ENCODE data around the gene NRG3. TPM values are rescaled to one million over a fixed set of nuclear protein-coding genes. Genes with fewer than 3 reads are reported as not detected.

NRG3 gene
- total and polyA plus RNA-seq, 5 experiments from 2014 or later, result not detected

GRCh38 chr10:82813856-82814255 lies 938.9 kb downstream of the NRG3 start:
- Mint-ChIP-seq H3K4me1 (no peaks in the 10 kb centered on the region), H3K4me3 (no peak overlapping the region), H3K27me3 (no peaks in the 10 kb centered on the region), H3K27ac (no peak overlapping the region), H3K36me3 (no peaks in the 10 kb centered on the region), H3K9me3 (peaks cover 0 to 9% (median 0%) of the 10 kb centered on the region in 9 donors)
- DNase-seq (no peak), ATAC-seq (no peak)
- POLR2A ChIA-PET, result no interaction called here

GRCh38 chr10:82814635-82815034 lies 939.6 kb downstream of the NRG3 start:
- Mint-ChIP-seq H3K4me3 (no peak overlapping the region), H3K36me3 (no peaks in the 10 kb centered on the region), H3K27ac (no peak overlapping the region), H3K4me1 (no peaks in the 10 kb centered on the region), H3K9me3 (peaks cover 0 to 9% (median 0%) of the 10 kb centered on the region in 9 donors), H3K27me3 (no peaks in the 10 kb centered on the region)
- ATAC-seq (no peak), DNase-seq (no peak)
- POLR2A ChIA-PET, result no interaction called here

GRCh38 chr10:82815680-82816079 lies 940.7 kb downstream of the NRG3 start:
- no peak overlapping the region for H3K27ac Mint-ChIP-seq
- no peaks in the 10 kb centered on the region for H3K4me1 Mint-ChIP-seq
- no peaks in the 10 kb centered on the region for H3K36me3 Mint-ChIP-seq
- no peak for ATAC-seq
- H3K4me3 Mint-ChIP-seq, result no peak overlapping the region
- no peaks in the 10 kb centered on the region for H3K27me3 Mint-ChIP-seq
- H3K9me3 Mint-ChIP-seq, result peaks cover 0 to 9% (median 3%) of the 10 kb centered on the region in 9 donors
- POLR2A ChIA-PET, result no interaction called here
- no peak for DNase-seq

- Mint-ChIP-seq H3K27ac (no peak overlapping the region), H3K4me3 (no peak overlapping the region), H3K9me3 (peaks cover 0 to 7% (median 3%) of the 10 kb centered on the region in 9 donors), H3K4me1 (no peaks in the 10 kb centered on the region), H3K27me3 (no peaks in the 10 kb centered on the region), H3K36me3 (no peaks in the 10 kb centered on the region)
- POLR2A ChIA-PET, result no interaction called here
- no peak for ATAC-seq
- DNase-seq, result no peak
Observed at GRCh38 chr10:82817676-82818422, 942.9 kb downstream of the NRG3 start.

GRCh38 chr10:82821043-82821442 lies 946.0 kb downstream of the NRG3 start:
- no peaks in the 10 kb centered on the region for H3K4me1 Mint-ChIP-seq
- no peaks in the 10 kb centered on the region for H3K36me3 Mint-ChIP-seq
- DNase-seq (no peak), ATAC-seq (no peak)
- peaks cover 0 to 6% (median 0%) of the 10 kb centered on the region in 9 donors for H3K9me3 Mint-ChIP-seq
- POLR2A ChIA-PET, result no interaction called here
- no peak overlapping the region for H3K4me3 Mint-ChIP-seq
- no peak overlapping the region for H3K27ac Mint-ChIP-seq
- no peaks in the 10 kb centered on the region for H3K27me3 Mint-ChIP-seq

GRCh38 chr10:82826132-82826531 lies 951.1 kb downstream of the NRG3 start:
- Mint-ChIP-seq H3K36me3 (no peaks in the 10 kb centered on the region), H3K27ac (no peak overlapping the region), H3K4me1 (no peaks in the 10 kb centered on the region), H3K9me3 (peaks cover 0 to 6% (median 0%) of the 10 kb centered on the region in 9 donors), H3K4me3 (no peak overlapping the region), H3K27me3 (no peaks in the 10 kb centered on the region)
- DNase-seq (no peak), ATAC-seq (no peak)
- POLR2A ChIA-PET, result no interaction called here

- Mint-ChIP-seq H3K27me3 (no peaks in the 10 kb centered on the region), H3K4me3 (no peak overlapping the region), H3K36me3 (no peaks in the 10 kb centered on the region), H3K9me3 (peaks cover 0 to 6% (median 0%) of the 10 kb centered on the region in 9 donors), H3K4me1 (no peaks in the 10 kb centered on the region), H3K27ac (no peak overlapping the region)
- ATAC-seq (no peak), DNase-seq (no peak)
- POLR2A ChIA-PET, result no interaction called here
Observed at GRCh38 chr10:82827901-82828300, 952.9 kb downstream of the NRG3 start.

- H3K27ac Mint-ChIP-seq, result no peak overlapping the region
- no peaks in the 10 kb centered on the region for H3K36me3 Mint-ChIP-seq
- no peak for DNase-seq
- H3K4me3 Mint-ChIP-seq, result no peak overlapping the region
- POLR2A ChIA-PET, result no interaction called here
- H3K27me3 Mint-ChIP-seq, result no peaks in the 10 kb centered on the region
- H3K9me3 Mint-ChIP-seq, result peaks cover 0 to 25% (median 6%) of the 10 kb centered on the region in 9 donors
- ATAC-seq, result no peak
- no peaks in the 10 kb centered on the region for H3K4me1 Mint-ChIP-seq
Observed at GRCh38 chr10:82847242-82847641, 972.2 kb downstream of the NRG3 start.

GRCh38 chr10:82850191-82850590 lies 975.2 kb downstream of the NRG3 start:
- H3K4me1 Mint-ChIP-seq, result no peaks in the 10 kb centered on the region
- no peak for ATAC-seq
- H3K36me3 Mint-ChIP-seq, result no peaks in the 10 kb centered on the region
- no peak overlapping the region for H3K27ac Mint-ChIP-seq
- POLR2A ChIA-PET, result no interaction called here
- H3K9me3 Mint-ChIP-seq, result peaks cover 0 to 25% (median 8%) of the 10 kb centered on the region in 9 donors
- H3K4me3 Mint-ChIP-seq, result no peak overlapping the region
- DNase-seq, result no peak
- H3K27me3 Mint-ChIP-seq, result no peaks in the 10 kb centered on the region

- H3K27ac Mint-ChIP-seq, result no peak overlapping the region
- ATAC-seq, result no peak
- H3K4me1 Mint-ChIP-seq, result no peaks in the 10 kb centered on the region
- DNase-seq, result no peak
- H3K27me3 Mint-ChIP-seq, result no peaks in the 10 kb centered on the region
- H3K36me3 Mint-ChIP-seq, result no peaks in the 10 kb centered on the region
- no peak overlapping the region for H3K4me3 Mint-ChIP-seq
- H3K9me3 Mint-ChIP-seq, result peaks cover 0 to 13% (median 2%) of the 10 kb centered on the region in 9 donors
- POLR2A ChIA-PET, result no interaction called here
Observed at GRCh38 chr10:82856957-82857613, 982.1 kb downstream of the NRG3 start.

GRCh38 chr10:82861889-82862288 lies 986.9 kb downstream of the NRG3 start:
- Mint-ChIP-seq H3K27me3 (no peaks in the 10 kb centered on the region), H3K4me1 (no peaks in the 10 kb centered on the region), H3K9me3 (peaks cover 0 to 10% (median 3%) of the 10 kb centered on the region in 9 donors), H3K36me3 (no peaks in the 10 kb centered on the region), H3K4me3 (no peak overlapping the region), H3K27ac (no peak overlapping the region)
- POLR2A ChIA-PET, result no interaction called here
- ATAC-seq (no peak), DNase-seq (no peak)

- H3K36me3 Mint-ChIP-seq, result no peaks in the 10 kb centered on the region
- no peak overlapping the region for H3K27ac Mint-ChIP-seq
- DNase-seq, result no peak
- POLR2A ChIA-PET, result no interaction called here
- no peak for ATAC-seq
- no peak overlapping the region for H3K4me3 Mint-ChIP-seq
- H3K4me1 Mint-ChIP-seq, result no peaks in the 10 kb centered on the region
- H3K9me3 Mint-ChIP-seq, result peaks cover 0 to 18% (median 3%) of the 10 kb centered on the region in 9 donors
- H3K27me3 Mint-ChIP-seq, result no peaks in the 10 kb centered on the region
Observed at GRCh38 chr10:82865366-82865765, 990.4 kb downstream of the NRG3 start.

GRCh38 chr10:82866424-82867020 lies 991.5 kb downstream of the NRG3 start:
- ATAC-seq (no peak), DNase-seq (no peak)
- no peaks in the 10 kb centered on the region for H3K4me1 Mint-ChIP-seq
- H3K36me3 Mint-ChIP-seq, result no peaks in the 10 kb centered on the region
- POLR2A ChIA-PET, result no interaction called here
- peaks cover 0 to 18% (median 3%) of the 10 kb centered on the region in 9 donors for H3K9me3 Mint-ChIP-seq
- H3K27me3 Mint-ChIP-seq, result no peaks in the 10 kb centered on the region
- H3K27ac Mint-ChIP-seq, result no peak overlapping the region
- no peak overlapping the region for H3K4me3 Mint-ChIP-seq

Measured in naive thymus-derived CD8-positive, alpha-beta T cell (primary cell).